K562 (cell line): ENCODE measurements around the gene CSNK1A1. TPM values are rescaled to one million over a fixed set of nuclear protein-coding genes. Genes with fewer than 3 reads are reported as not detected.

Source experiments
- BCOR ChIP-seq: fragments of 450-650 bp; IDR thresholded peaks from 2 replicates; pipeline ENCODE4 v1.6.1; 2016
- DLX4 ChIP-seq: fragments of 250-450 bp; sonication (Bioruptor Pico); IDR thresholded peaks from 2 replicates; pipeline ENCODE4 v1.6.1; 2021; ENCODE audit warnings: mild to moderate bottlenecking
- EP300 ChIP-seq: IDR thresholded peaks from 2 replicates; pipeline ENCODE4 v1.6.1; 2012; ENCODE audit warnings: low read length, improper control_type of control experiment
- GTF2F1 ChIP-seq: IDR thresholded peaks from 2 replicates; pipeline ENCODE4 v1.6.1; 2011; ENCODE audit warnings: low read depth, low read length, improper control_type of control experiment
- HIVEP1 ChIP-seq: fragments of 250-450 bp; sonication (Bioruptor Pico); IDR thresholded peaks from 2 replicates; pipeline ENCODE4 v1.4.0; 2020; ENCODE audit warnings: mild to moderate bottlenecking
- IFI16 ChIP-seq: fragments of 250-450 bp; sonication (Bioruptor Pico); IDR thresholded peaks from 2 replicates; pipeline ENCODE4 v2.1.2; 2022; ENCODE audit warnings: mild to moderate bottlenecking, inconsistent platforms
- ILK ChIP-seq: fragments of 450-650 bp; IDR thresholded peaks from 2 replicates; pipeline ENCODE4 v1.6.1; 2016; ENCODE audit warnings: missing genetic modification characterization, low read depth, mild to moderate bottlenecking, missing compliant biosample characterization, moderate library complexity, borderline replicate concordance
- MCM5 ChIP-seq: fragments of 450-650 bp; IDR thresholded peaks from 2 replicates; pipeline ENCODE4 v1.6.1; 2016; ENCODE audit warnings: low read depth
- MEF2A ChIP-seq: IDR thresholded peaks from 2 replicates; pipeline ENCODE4 v1.6.1; 2011; ENCODE audit warnings: low read depth, mild to moderate bottlenecking, low read length, moderate library complexity; ENCODE audit not compliant: control insufficient read depth
- NCOA1 ChIP-seq: fragments of 450-650 bp; IDR thresholded peaks from 2 replicates; pipeline ENCODE4 v1.6.1; 2016; ENCODE audit warnings: low read depth
- POLR3A ChIP-seq: IDR thresholded peaks from 2 replicates; pipeline ENCODE4 v1.6.1; 2011; ENCODE audit warnings: borderline replicate concordance, mild to moderate bottlenecking, moderate library complexity; ENCODE audit not compliant: insufficient read length, insufficient read depth; ENCODE audit errors: extremely low read depth
- PRDM10 ChIP-seq: fragments of 450-650 bp; IDR thresholded peaks from 2 replicates; pipeline ENCODE4 v1.6.1; 2018; ENCODE audit not compliant: partially characterized antibody
- SAFB ChIP-seq: fragments of 200-400 bp; formaldehyde crosslinking; IDR thresholded peaks from 2 replicates; pipeline ENCODE4 v1.6.1; 2017; ENCODE audit warnings: low read depth, low read length, borderline replicate concordance
- SAP30 ChIP-seq: fragments of 200-600 bp; sonication (generic); IDR thresholded peaks from 2 replicates; pipeline ENCODE4 v1.6.1; 2012; ENCODE audit warnings: borderline replicate concordance, low read depth, mild to moderate bottlenecking, moderate library complexity, low read length, control low read depth, inconsistent platforms; ENCODE audit not compliant: insufficient read depth, poor library complexity, severe bottlenecking
- SIN3B ChIP-seq: fragments of 450-650 bp; IDR thresholded peaks from 2 replicates; pipeline ENCODE4 v1.6.1; 2017; ENCODE audit warnings: low read depth, mild to moderate bottlenecking, moderate library complexity
- SMARCA5 ChIP-seq: fragments of 450-650 bp; IDR thresholded peaks from 2 replicates; pipeline ENCODE4 v1.6.1; 2016
- TEAD4 ChIP-seq, 2 experiments: sonication (generic) in 1 of 2; formaldehyde crosslinking in 1 of 2; IDR thresholded peaks; 2 replicates each; pipeline versions ENCODE4 v1.6.1 to v1.8.0; 2012 to 2022; ENCODE audit warnings: borderline replicate concordance in 1 of 2, inconsistent platforms in 1 of 2, low read length in 1 of 2, mild to moderate bottlenecking in 1 of 2, missing genetic modification reagents in 1 of 2
- TGIF2 ChIP-seq: sonication (generic); formaldehyde crosslinking; IDR thresholded peaks from 2 replicates; pipeline ENCODE4 v1.8.1; 2022; ENCODE audit warnings: mild to moderate bottlenecking, missing genetic modification reagents, moderate library complexity
- USF2 ChIP-seq: sonication (generic); formaldehyde crosslinking; IDR thresholded peaks from 2 replicates; pipeline ENCODE4 v1.5.0; 2020; ENCODE audit warnings: missing genetic modification reagents
- YY1 ChIP-seq, 3 experiments: IDR thresholded peaks; 2 replicates each; pipeline ENCODE4 v1.6.1; 2011; ENCODE audit warnings: low read length in 2 of 3, mild to moderate bottlenecking in 2 of 3, moderate library complexity in 2 of 3, borderline replicate concordance in 1 of 3, control low read depth in 1 of 3, low read depth in 1 of 3; ENCODE audit not compliant: insufficient read depth in 3 of 3, insufficient replicate concordance in 2 of 3, control insufficient read depth in 1 of 3, insufficient read length in 1 of 3; ENCODE audit errors: extremely low read depth in 1 of 3
- ZFP1 ChIP-seq: fragments of 450-650 bp; formaldehyde crosslinking; IDR thresholded peaks from 2 replicates; pipeline ENCODE4 v1.4.0; 2020; ENCODE audit warnings: mild to moderate bottlenecking, mixed read lengths
- ZNF282 ChIP-seq: sonication (generic); formaldehyde crosslinking; IDR thresholded peaks from 2 replicates; pipeline ENCODE4 v1.8.1; 2023; ENCODE audit warnings: missing genetic modification reagents
- ZNF699 ChIP-seq: fragments of 250-450 bp; sonication (Bioruptor Pico); IDR thresholded peaks from 2 replicates; pipeline ENCODE4 v1.8.0; 2021; ENCODE audit warnings: mild to moderate bottlenecking, moderate library complexity; ENCODE audit not compliant: insufficient replicate concordance
- ZNF830 ChIP-seq: fragments of 250-450 bp; sonication (Bioruptor Pico); IDR thresholded peaks from 2 replicates; pipeline ENCODE4 v1.5.0; 2021; ENCODE audit warnings: mild to moderate bottlenecking
- polyA plus RNA-seq, 8 experiments: library from polyadenylated mRNA; depleted of rRNA in 4 of 8; stranded (reverse) in 5 of 8; unstranded in 3 of 8; fragments of >200 nt; fragmentation: Nextera tagmentation in 2 of 8; fragmentation: Illumina TruSeq in 1 of 8; extraction: Ambion mirVana in 2 of 8; extraction: Trizol in 1 of 8; gene quantifications; 2 replicates each; pipeline versions ENCODE4 v1.2.1 to v1.2.3, GENCODE V29; 2011 to 2014; ENCODE audit warnings: inconsistent platforms in 1 of 8, missing spikeins in 1 of 8
- total RNA-seq, 7 experiments: library from RNA; depleted of rRNA in 6 of 7; stranded (reverse); fragments of >200 nt in 6 of 7; fragmentation: Illumina TruSeq in 2 of 7; extraction: Trizol in 2 of 7; gene quantifications; 2 replicates each; pipeline versions ENCODE4 v1.2.1 to v1.2.3, GENCODE V29; 2011 to 2021; ENCODE audit warnings: low replicate concordance in 1 of 7

CSNK1A1 gene
- total and polyA plus RNA-seq, 9 of the 15 experiments (the other 6 are each of a cell fraction or from before 2014, with no cell fraction given) = 49.1 to 196 (median 154) TPM

GRCh38 chr5:149445739-149446369 lies 105.4 kb downstream of the CSNK1A1 start (continued):
- TF ChIP-seq ZNF830 (no peak), GTF2F1 (no peak), BCOR (peak; percentile 23; the same call in 1 of the 2 replicates), IFI16 (CRISPR knock-in tag) (no peak), USF2 (CRISPR knock-in tag) (no peak), SAFB (no peak), SIN3B (no peak), YY1 (IDR thresholded peaks at IDR 0.05; ENCODE audit: borderline replicate concordance in 1 of 3, control insufficient read depth in 1 of 3, extremely low read depth in 1 of 3, insufficient read depth in 3 of 3, insufficient read length in 1 of 3, insufficient replicate concordance in 2 of 3, low read depth in 1 of 3, low read length in 2 of 3) (peak in 1 of 3 experiments; percentile 76), ILK (tag) (no peak), NCOA1 (peak; percentile 35; the same call in 1 of the 2 replicates), EP300 (peak; percentile 7; the same call in 1 of the 2 replicates), POLR3A (no peak), HIVEP1 (no peak), MCM5 (no peak), SMARCA5 (no peak), ZNF282 (CRISPR knock-in tag) (no peak), ZFP1 (CRISPR knock-in tag) (no peak), DLX4 (CRISPR knock-in tag) (no peak), PRDM10 (peak; percentile 90), SAP30 (no peak), TGIF2 (CRISPR knock-in tag) (no peak), TEAD4 (IDR thresholded peaks at IDR 0.05; ENCODE audit: low read length) (no peak; the same call in none of the 2 replicates), TEAD4 (CRISPR knock-in tag; IDR thresholded peaks at IDR 0.05; ENCODE audit: borderline replicate concordance) (no peak), MEF2A (no peak), ZNF699 (no peak)
